ENCODE results near the gene MESP1. TPM values are rescaled to one million over a fixed set of nuclear protein-coding genes. Genes with fewer than 3 reads are reported as not detected.

MESP1 gene
- total and polyA plus RNA-seq, 3 donors from 2014 or later, result 2.5 to 6.0 (median 5.7) TPM

DNA sequence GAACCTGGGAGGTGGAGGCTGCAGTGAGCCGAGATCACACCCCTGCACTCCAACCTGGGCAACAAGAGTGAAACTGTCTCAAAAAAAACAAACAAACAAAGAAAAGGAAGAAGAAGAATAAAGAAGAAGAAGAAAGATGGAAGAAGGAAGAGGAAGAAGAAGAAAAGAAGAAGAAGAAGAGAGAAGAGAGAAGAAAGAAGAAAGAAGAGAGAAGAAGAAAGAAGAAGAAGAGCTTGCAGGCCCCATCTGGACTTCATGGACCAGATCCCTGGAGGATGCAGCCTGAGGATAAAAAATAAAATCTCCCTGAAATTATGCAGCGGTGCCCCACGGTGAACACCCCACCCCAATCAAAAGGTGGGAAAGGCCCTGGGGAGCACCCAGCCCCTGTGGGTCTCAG lies 8.8 kb upstream of the MESP1 start:
- WGBS, 2 donors, result 89 to 98% methylated on average over 3 of the region's 3 CpGs
- no peak for DNase-seq
- intact Hi-C loops (cut with DNase I; ENCODE audit: low total_unique reads), result loop anchor here (10.0 kb wide), 1 partner anchor 115 kb away; no protein-coding TSS in a partner anchor
- Histone ChIP-seq H3K36me3 (ENCODE audit: low read depth, missing control alignments) (no peaks in the 10 kb centered on the region), H3K4me1 (no peaks in the 10 kb centered on the region), H3K9me3 (no peaks in the 10 kb centered on the region), H3K27ac (no peak overlapping the region), H3K27me3 (no peaks in the 10 kb centered on the region), H3K4me3 (no peak overlapping the region)
- no peak for TF ChIP-seq POLR2A (IDR thresholded peaks at IDR 0.05)
- TF ChIP-seq, protein P1, sequence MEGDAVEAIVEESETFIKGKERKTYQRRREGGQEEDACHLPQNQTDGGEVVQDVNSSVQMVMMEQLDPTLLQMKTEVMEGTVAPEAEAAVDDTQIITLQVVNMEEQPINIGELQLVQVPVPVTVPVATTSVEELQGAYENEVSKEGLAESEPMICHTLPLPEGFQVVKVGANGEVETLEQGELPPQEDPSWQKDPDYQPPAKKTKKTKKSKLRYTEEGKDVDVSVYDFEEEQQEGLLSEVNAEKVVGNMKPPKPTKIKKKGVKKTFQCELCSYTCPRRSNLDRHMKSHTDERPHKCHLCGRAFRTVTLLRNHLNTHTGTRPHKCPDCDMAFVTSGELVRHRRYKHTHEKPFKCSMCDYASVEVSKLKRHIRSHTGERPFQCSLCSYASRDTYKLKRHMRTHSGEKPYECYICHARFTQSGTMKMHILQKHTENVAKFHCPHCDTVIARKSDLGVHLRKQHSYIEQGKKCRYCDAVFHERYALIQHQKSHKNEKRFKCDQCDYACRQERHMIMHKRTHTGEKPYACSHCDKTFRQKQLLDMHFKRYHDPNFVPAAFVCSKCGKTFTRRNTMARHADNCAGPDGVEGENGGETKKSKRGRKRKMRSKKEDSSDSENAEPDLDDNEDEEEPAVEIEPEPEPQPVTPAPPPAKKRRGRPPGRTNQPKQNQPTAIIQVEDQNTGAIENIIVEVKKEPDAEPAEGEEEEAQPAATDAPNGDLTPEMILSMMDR (IDR thresholded peaks at IDR 0.05), result no peak

DNA sequence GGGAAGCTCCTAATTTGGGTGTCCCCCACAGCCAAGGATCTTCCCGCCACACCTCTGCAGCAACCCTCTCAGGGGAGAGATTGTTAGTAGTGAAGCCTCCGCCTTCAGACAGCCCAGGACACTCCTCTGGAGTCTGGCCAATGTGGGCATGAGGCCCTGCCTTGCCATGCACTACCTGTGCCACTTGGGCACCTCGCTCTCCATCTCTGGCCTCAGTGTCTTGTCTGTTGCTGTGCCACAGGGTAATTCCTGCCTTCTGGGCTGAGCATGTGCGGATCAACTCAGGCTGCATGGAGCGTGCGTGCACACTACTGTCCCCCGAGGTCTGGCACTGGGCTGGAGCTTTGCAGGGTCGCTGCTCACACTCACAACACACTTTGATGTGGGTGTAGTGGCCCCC lies 7.9 kb upstream of the MESP1 start:
- Histone ChIP-seq H3K36me3 (ENCODE audit: low read depth, missing control alignments) (no peaks in the 10 kb centered on the region), H3K27me3 (no peaks in the 10 kb centered on the region), H3K4me3 (no peak overlapping the region), H3K4me1 (no peaks in the 10 kb centered on the region), H3K27ac (no peak overlapping the region), H3K9me3 (no peaks in the 10 kb centered on the region)
- no peak for DNase-seq
- WGBS, 2 donors, result 91% methylated on average over 8 of the region's 8 CpGs; no CpG with 5 or more reads in 1 of the 2 donors
- TF ChIP-seq, protein P1 (IDR thresholded peaks at IDR 0.05), result no peak
- TF ChIP-seq POLR2A (IDR thresholded peaks at IDR 0.05), result no peak
- intact Hi-C loops (cut with DNase I; ENCODE audit: low total_unique reads), result no loop called here

DNA sequence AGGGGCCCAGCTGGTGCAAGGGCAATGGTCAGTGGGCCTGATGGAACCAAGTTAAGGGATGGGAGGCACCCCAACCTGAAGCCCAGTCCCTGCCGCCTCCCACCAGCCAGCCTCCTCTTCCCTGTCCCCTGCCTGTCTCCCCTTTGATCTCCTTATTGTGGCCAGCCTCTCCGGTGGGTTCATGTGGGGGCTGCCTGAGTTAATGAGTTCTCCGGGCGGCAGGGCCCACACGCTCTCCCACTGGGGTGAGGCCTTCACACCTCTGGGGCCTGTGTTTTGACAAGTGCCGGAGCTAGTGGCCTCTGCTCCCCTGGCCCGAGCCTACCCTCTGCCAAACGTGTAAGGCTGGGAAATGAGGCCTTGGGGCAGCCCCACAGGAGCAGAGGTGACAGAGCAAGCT lies 7.2 kb upstream of the MESP1 start:
- WGBS, 2 donors, result 86 to 97% methylated on average over 4 to 8 of the region's 8 CpGs
- Histone ChIP-seq H3K9me3 (no peaks in the 10 kb centered on the region), H3K27ac (no peak overlapping the region), H3K4me1 (no peaks in the 10 kb centered on the region), H3K27me3 (no peaks in the 10 kb centered on the region), H3K36me3 (ENCODE audit: low read depth, missing control alignments) (no peaks in the 10 kb centered on the region), H3K4me3 (no peak overlapping the region)
- DNase-seq, result no peak
- TF ChIP-seq POLR2A (IDR thresholded peaks at IDR 0.05), result no peak
- TF ChIP-seq, protein P1 (IDR thresholded peaks at IDR 0.05), result no peak
- intact Hi-C loops (cut with DNase I; ENCODE audit: low total_unique reads), result no loop called here

DNA sequence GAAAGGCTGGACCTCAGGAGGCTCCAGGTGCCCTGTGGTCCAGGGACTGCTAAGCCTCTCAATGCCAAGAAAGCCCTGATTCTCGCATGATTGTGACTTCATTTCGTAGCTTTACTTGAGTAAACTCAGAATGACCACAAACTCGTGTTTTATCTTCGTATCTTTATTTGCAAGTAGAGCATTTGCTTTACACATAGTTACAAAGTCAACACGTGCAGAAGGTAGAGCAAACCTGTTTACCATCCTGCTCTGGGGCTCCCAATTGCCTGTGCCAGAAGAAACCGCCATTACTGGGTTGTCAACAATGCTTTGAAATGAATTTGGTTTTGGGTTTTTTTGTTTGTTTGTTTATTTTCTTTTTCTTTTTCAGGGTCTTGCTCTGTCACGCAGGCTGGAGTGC lies 5.8 kb upstream of the MESP1 start:
- TF ChIP-seq, protein P1 (IDR thresholded peaks at IDR 0.05), result no peak
- no peak for TF ChIP-seq POLR2A (IDR thresholded peaks at IDR 0.05)
- no peaks in the 10 kb centered on the region for H3K27me3 ChIP-seq
- intact Hi-C loops (cut with DNase I; ENCODE audit: low total_unique reads), result no loop called here
- no peak overlapping the region for H3K4me3 ChIP-seq
- no peaks in the 10 kb centered on the region for H3K9me3 ChIP-seq
- WGBS, 2 donors, result 73 to 76% methylated on average over 7 of the region's 7 CpGs
- no peaks in the 10 kb centered on the region for H3K36me3 ChIP-seq (ENCODE audit: low read depth, missing control alignments)
- no peak for DNase-seq
- H3K27ac ChIP-seq, result no peak overlapping the region
- no peaks in the 10 kb centered on the region for H3K4me1 ChIP-seq

DNA sequence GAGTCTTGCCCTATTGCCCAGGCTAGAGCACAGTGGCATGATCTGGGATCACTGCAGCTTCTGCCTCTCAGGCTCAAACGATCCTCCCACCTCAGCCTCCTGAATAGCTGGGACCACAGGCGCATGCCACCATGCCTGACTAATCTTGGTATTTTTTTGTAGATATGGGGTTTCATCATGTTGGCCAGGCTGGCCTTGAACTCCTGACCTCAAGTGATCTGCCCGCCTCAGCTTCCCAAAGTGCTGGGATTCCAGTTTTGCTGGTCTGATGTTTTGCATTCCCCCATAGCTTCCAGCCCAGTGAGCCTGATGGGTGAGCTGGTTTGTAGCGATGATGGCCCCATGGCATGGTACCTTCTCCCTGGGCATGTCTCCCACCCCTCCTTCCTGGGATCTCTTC lies 4.7 kb upstream of the MESP1 start:
- 68 to 77% methylated on average over 4 of the region's 4 CpGs for WGBS, 2 donors
- intact Hi-C loops (cut with DNase I; ENCODE audit: low total_unique reads), result no loop called here

More for the DNA sequence above, 4.7 kb upstream of the MESP1 start:
- peaks cover 4% of the 10 kb centered on the region for H3K4me1 ChIP-seq
- no peaks in the 10 kb centered on the region for H3K27me3 ChIP-seq
- no peak for DNase-seq
- TF ChIP-seq POLR2A (IDR thresholded peaks at IDR 0.05), result no peak
- TF ChIP-seq, protein P1 (IDR thresholded peaks at IDR 0.05), result no peak
- H3K27ac ChIP-seq, result no peak overlapping the region
- no peaks in the 10 kb centered on the region for H3K36me3 ChIP-seq (ENCODE audit: low read depth, missing control alignments)
- H3K9me3 ChIP-seq, result no peaks in the 10 kb centered on the region
- H3K4me3 ChIP-seq, result no peak overlapping the region

All from testis (tissue), 3 donors.